Activated naive CD4-positive, alpha-beta T cell treated with Interleukin-2 at 50 U/mL for 16 hours (primary cell): ENCODE measurements around the gene RNF130.

ENCODE experiments used
- DNase-seq: peaks from one replicate; pipeline ENCODE4 v3.0.0-alpha.2; 2020

Gene RNF130

GRCh38 chr5:179912951-179913350 is 158.6 kb downstream of the RNF130 start:
- no peak for DNase-seq

DNA sequence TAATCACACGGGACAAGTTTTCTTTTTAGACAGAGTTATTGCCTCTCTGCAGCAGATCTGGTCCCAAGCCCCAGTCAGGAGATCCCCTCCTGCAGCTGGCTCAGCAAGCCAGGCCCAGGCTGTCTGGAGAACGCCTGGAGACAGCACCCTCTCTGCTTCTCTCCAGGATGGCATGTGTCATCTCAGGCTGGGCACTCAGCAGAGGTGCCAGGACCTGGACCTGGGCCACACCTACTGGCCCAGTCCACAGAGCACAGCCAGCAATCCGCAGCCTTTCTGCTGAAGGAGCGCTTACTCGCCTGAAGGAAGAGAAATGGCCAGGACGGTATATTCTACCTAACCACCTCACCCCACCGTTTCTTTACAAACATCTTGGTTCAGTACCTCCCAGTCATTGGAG is 159.2 kb downstream of the RNF130 start:
- DNase-seq: no peak

DNA sequence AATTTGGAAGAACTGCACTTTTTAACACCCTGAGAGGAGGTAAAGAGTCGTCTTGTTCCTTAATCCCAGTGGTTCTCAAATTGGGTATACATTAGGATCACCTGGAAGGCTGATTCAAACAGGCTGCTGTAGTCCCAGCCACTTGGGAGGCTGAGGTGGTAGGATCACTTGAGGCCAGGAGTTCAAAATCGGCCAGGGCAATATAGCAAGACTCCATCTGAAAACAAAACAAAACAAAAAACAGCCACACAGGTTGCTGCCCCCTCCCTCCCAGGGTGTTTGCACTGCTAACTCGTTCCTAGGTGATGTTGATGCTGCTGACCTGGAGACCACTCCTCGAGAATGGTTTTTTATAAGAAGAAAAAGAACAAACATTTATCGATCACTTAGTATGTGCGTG is 162.3 kb downstream of the RNF130 start:
- no peak for DNase-seq

GRCh38 chr5:179908528-179908927 is 163.0 kb downstream of the RNF130 start:
- DNase-seq: no peak

DNA sequence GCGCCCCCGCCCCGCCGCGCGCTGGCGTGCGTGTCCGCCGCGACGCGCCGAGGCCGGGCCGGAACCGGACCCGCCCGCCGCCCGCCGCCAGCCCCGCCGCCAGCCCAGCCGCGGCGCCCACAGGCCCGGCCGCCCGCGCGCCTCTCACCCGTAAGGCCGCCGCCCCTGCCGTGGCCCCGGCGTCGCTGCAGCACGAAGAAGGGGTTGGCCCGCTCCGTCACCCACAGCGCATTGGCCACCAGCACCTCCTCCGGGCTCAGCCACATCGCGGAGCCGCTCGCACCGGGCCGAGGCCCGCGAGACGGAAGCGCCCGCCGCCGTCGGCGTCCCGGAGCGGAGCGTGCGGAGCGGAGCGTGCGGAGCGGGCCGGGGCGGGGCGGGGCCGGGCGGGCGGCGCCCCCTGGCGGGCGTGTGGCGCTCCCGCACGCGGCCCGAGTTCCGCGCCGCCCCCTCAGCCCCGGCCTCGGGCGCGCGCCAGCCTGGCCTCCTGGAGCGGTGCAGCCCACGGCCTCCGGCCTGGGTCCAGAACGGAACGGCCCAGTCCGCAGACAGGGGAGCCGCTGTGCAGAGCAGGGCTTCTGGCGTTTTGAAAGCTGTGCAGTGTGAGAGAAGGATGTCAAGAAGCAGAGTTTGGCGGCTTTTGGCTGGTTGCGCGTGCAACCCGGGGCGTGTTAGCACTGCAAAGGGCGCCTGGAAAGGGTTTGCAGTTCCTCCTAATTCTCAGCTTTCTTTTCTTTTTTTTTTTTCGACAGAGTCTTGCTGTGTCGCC is 163.8 kb downstream of the RNF130 start, which contains the start of gene TBC1D9B:
Gene TBC1D9B, minus strand, starts transcription at position 342 of the 769 bp plus-strand sequence. Its CDS starts 76 bp downstream, at position 266.
- peak; percentile 71 for DNase-seq

- DNase-seq: peak; percentile 28
Observed at GRCh38 chr5:179906795-179907555, 164.6 kb downstream of the RNF130 start.

GRCh38 chr5:179906294-179906794 is 165.2 kb downstream of the RNF130 start:
- DNase-seq: no peak

- DNase-seq: no peak
Observed at GRCh38 chr5:179905161-179905560, 166.4 kb downstream of the RNF130 start.
